HG02588 (cell line): ENCODE results near the gene GIMAP1.

ENCODE experiments used
- ATAC-seq: cut with Tn5 transposase; IDR thresholded peaks from one replicate; pipeline ENCODE4 v1.9.1; 2021; ENCODE audit warnings: mild to moderate bottlenecking, moderate library complexity; ENCODE audit not compliant: unreplicated experiment

GIMAP1 gene

GRCh38 chr7:150745876-150746275 is 29.5 kb downstream of the GIMAP1 start:
- no peak for ATAC-seq

- no peak for ATAC-seq
Measured at GRCh38 chr7:150746921-150747320, 30.5 kb downstream of the GIMAP1 start.

- no peak for ATAC-seq
Measured at GRCh38 chr7:150748376-150748775, 32.0 kb downstream of the GIMAP1 start.

GRCh38 chr7:150751702-150752101 is 35.3 kb downstream of the GIMAP1 start:
- no peak for ATAC-seq

- no peak for ATAC-seq
Measured at GRCh38 chr7:150753239-150753638, 36.8 kb downstream of the GIMAP1 start.

- no peak for ATAC-seq
Measured at GRCh38 chr7:150753826-150754603, 37.6 kb downstream of the GIMAP1 start.

- ATAC-seq = no peak
Measured at GRCh38 chr7:150754951-150755350, 38.5 kb downstream of the GIMAP1 start.

- ATAC-seq = no peak
Measured at GRCh38 chr7:150755473-150756099, 39.2 kb downstream of the GIMAP1 start.

- ATAC-seq = no peak
Measured at GRCh38 chr7:150756166-150756565, 39.8 kb downstream of the GIMAP1 start.

GRCh38 chr7:150756858-150757257 is 40.4 kb downstream of the GIMAP1 start:
- ATAC-seq = no peak

GRCh38 chr7:150759479-150759878 is 43.1 kb downstream of the GIMAP1 start:
- no peak for ATAC-seq

GRCh38 chr7:150766334-150766709 is 49.9 kb downstream of the GIMAP1 start:
- ATAC-seq = no peak

- ATAC-seq = no peak
Measured at GRCh38 chr7:150769768-150770167, 53.4 kb downstream of the GIMAP1 start.
